HK-2 (cell line): Measurements from ENCODE around the gene MMAB.

ENCODE experiments used
- DNase-seq: peaks from one replicate; pipeline ENCODE4 v3.0.0-alpha.2; 2018; ENCODE audit not compliant: unreplicated experiment

The MMAB gene

GRCh38 chr12:109573029-109573913, at the start of gene MMAB, which contains the start of gene MVK:
Gene MMAB (minus strand): TSS chr12:109573504. CDS start chr12:109573480, 24 bp downstream.
Gene MVK (plus strand): TSS chr12:109573794. CDS start chr12:109574823, 1,029 bp downstream.
- peak; percentile 99 for DNase-seq

- no peak for DNase-seq
These were observed 48.6 kb upstream of the MMAB start for GRCh38 chr12:109621901-109622364.

- DNase-seq: no peak
These were observed 47.9 kb upstream of the MMAB start for GRCh38 chr12:109621211-109621694.

- no peak for DNase-seq
These were observed 45.8 kb upstream of the MMAB start for GRCh38 chr12:109619002-109619604.

- DNase-seq: no peak
These were observed 44.8 kb upstream of the MMAB start for GRCh38 chr12:109618082-109618481.

GRCh38 chr12:109617491-109617890, 44.2 kb upstream of the MMAB start:
- no peak for DNase-seq

GRCh38 chr12:109615556-109616229, 42.4 kb upstream of the MMAB start:
- no peak for DNase-seq

- DNase-seq: no peak
These were observed 40.5 kb upstream of the MMAB start for GRCh38 chr12:109613649-109614455.

- no peak for DNase-seq
These were observed 39.7 kb upstream of the MMAB start for GRCh38 chr12:109612975-109613502.

GRCh38 chr12:109612003-109612402, 38.7 kb upstream of the MMAB start:
- DNase-seq: no peak

- no peak for DNase-seq
These were observed 37.9 kb upstream of the MMAB start for GRCh38 chr12:109611223-109611622.

- DNase-seq: no peak
These were observed 37.2 kb upstream of the MMAB start for GRCh38 chr12:109610523-109610922.

GRCh38 chr12:109609342-109609741, 36.0 kb upstream of the MMAB start:
- DNase-seq: no peak

- no peak for DNase-seq
These were observed 35.5 kb upstream of the MMAB start for GRCh38 chr12:109608793-109609192.

- DNase-seq: no peak
These were observed 35.0 kb upstream of the MMAB start for GRCh38 chr12:109608270-109608669.

- DNase-seq: no peak
These were observed 34.3 kb upstream of the MMAB start for GRCh38 chr12:109607618-109608017.

GRCh38 chr12:109606320-109607028, 33.2 kb upstream of the MMAB start:
- DNase-seq: no peak

- no peak for DNase-seq
These were observed 32.4 kb upstream of the MMAB start for GRCh38 chr12:109605599-109606228.

- no peak for DNase-seq
These were observed 31.7 kb upstream of the MMAB start for GRCh38 chr12:109605016-109605415.

GRCh38 chr12:109604132-109604585, 30.9 kb upstream of the MMAB start:
- DNase-seq: no peak
